ENCODE results near the gene C1orf226. TPM values are rescaled to one million over a fixed set of nuclear protein-coding genes. Genes with fewer than 3 reads are reported as not detected.

The C1orf226 gene
- total and polyA plus RNA-seq, 2 of the 4 experiments (the other 2 are of a cell fraction) = under 0.01 to 0.10 TPM

GRCh38 chr1:162365284-162366020, 16.1 kb upstream of the C1orf226 start:
- 93% methylated on average over 7 of the region's 10 CpGs; no CpG with 5 or more reads in 1 of the 2 experiments for WGBS, 2 experiments (ENCODE audit: extremely low coverage in 2 of 2, insufficient read length in 1 of 2)
- no peak overlapping the region for H3K4me3 ChIP-seq (ENCODE audit: insufficient read depth, low read depth, low read length)
- no peak overlapping the region for H3K23ac ChIP-seq (ENCODE audit: low read depth, low read length)
- H2AK9ac ChIP-seq (replicated peaks; ENCODE audit: low read depth, low read length, poor library complexity) = no peak overlapping the region
- H2BK120ac ChIP-seq (ENCODE audit: low read depth, low read length) = no peak overlapping the region
- H3K9ac ChIP-seq (ENCODE audit: low read depth, low read length) = no peak overlapping the region
- ATAC-seq (ENCODE audit: low read depth) (no peak), DNase-seq (no peak)
- ChIA-PET POLR2A (ENCODE audit: unreplicated experiment) (no interaction called here), CTCF (no interaction called here)
- no peak overlapping the region for H3K56ac ChIP-seq (ENCODE audit: extremely low read depth, insufficient read depth, low read length)
- H4K8ac ChIP-seq (ENCODE audit: low read depth in 2 of 2, low read length in 2 of 2) = no peak overlapping the region
- no peak overlapping the region for H3K27ac ChIP-seq (ENCODE audit: insufficient read depth, low read length)
- H2BK20ac ChIP-seq (ENCODE audit: low read depth, low read length) = no peak overlapping the region
- H3K18ac ChIP-seq (ENCODE audit: low read depth, low read length) = no peak overlapping the region
- H3K4me2 ChIP-seq (ENCODE audit: low read depth, low read length) = no peak overlapping the region
- no peaks in the 10 kb centered on the region for H3K4me1 ChIP-seq (ENCODE audit: control insufficient read depth, insufficient read depth, low read length)
- no TSS peak for BruUV-seq (replicated peaks)
- intact Hi-C loops (cut with micrococcal nuclease) = no loop called here
- in situ Hi-C loops (cut with MboI; ENCODE audit: low sequenced_read_pairs) = no loop called here
- no peaks in the 10 kb centered on the region; the same call in 1 of the 2 replicates for H3K9me1 ChIP-seq (ENCODE audit: insufficient read depth, low read length)
- H3K4ac ChIP-seq (ENCODE audit: low read depth, low read length) = no peak overlapping the region
- H3K9me3 ChIP-seq (ENCODE audit: control insufficient read depth, insufficient read depth, low read length) = no peaks in the 10 kb centered on the region
- no peak for TF ChIP-seq MAZ (IDR thresholded peaks at IDR 0.05; ENCODE audit: borderline replicate concordance, low read depth, low read length)
- TF ChIP-seq ELK1 (IDR thresholded peaks at IDR 0.05; ENCODE audit: borderline replicate concordance, low read depth, low read length) = no peak
- TF ChIP-seq RFX5 (IDR thresholded peaks at IDR 0.05; ENCODE audit: low read depth, low read length) = no peak
- no peak for TF ChIP-seq RAD21 (IDR thresholded peaks at IDR 0.05; ENCODE audit: low read length)
- TF ChIP-seq FOS (IDR thresholded peaks at IDR 0.05; ENCODE audit: low read depth, low read length) = no peak
- TF ChIP-seq MXI1 (IDR thresholded peaks at IDR 0.05; ENCODE audit: borderline replicate concordance, low read depth, low read length) = no peak
- TF ChIP-seq BHLHE40 (IDR thresholded peaks at IDR 0.05; ENCODE audit: low read depth, low read length) = no peak
- no peak for TF ChIP-seq POLR2A (IDR thresholded peaks at IDR 0.05; ENCODE audit: low read depth, low read length)
- TF ChIP-seq MAFK (IDR thresholded peaks at IDR 0.05; ENCODE audit: low read depth, low read length) = no peak
- no peak for TF ChIP-seq CHD1 (IDR thresholded peaks at IDR 0.05; ENCODE audit: low read depth, low read length)
- TF ChIP-seq SMC3 (IDR thresholded peaks at IDR 0.05; ENCODE audit: low read depth, low read length) = no peak
- TF ChIP-seq RCOR1 (IDR thresholded peaks at IDR 0.05; ENCODE audit: insufficient replicate concordance, low read length) = no peak
- no peak for TF ChIP-seq NFE2L2 (IDR thresholded peaks at IDR 0.05; ENCODE audit: low read depth, low read length)
- TF ChIP-seq, protein P1, sequence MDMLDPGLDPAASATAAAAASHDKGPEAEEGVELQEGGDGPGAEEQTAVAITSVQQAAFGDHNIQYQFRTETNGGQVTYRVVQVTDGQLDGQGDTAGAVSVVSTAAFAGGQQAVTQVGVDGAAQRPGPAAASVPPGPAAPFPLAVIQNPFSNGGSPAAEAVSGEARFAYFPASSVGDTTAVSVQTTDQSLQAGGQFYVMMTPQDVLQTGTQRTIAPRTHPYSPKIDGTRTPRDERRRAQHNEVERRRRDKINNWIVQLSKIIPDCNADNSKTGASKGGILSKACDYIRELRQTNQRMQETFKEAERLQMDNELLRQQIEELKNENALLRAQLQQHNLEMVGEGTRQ (IDR thresholded peaks at IDR 0.05; ENCODE audit: low read depth, low read length) = no peak
- dilution Hi-C loops (cut with HindIII; ENCODE audit: low sequenced_read_pairs, unreplicated experiment) = no loop called here
- no peak overlapping the region for H2AK5ac ChIP-seq (ENCODE audit: low read depth, low read length)
- H2AFZ ChIP-seq (replicated peaks; ENCODE audit: low read length, poor library complexity) = no peak overlapping the region
- H3K36me3 ChIP-seq (ENCODE audit: control insufficient read depth, insufficient read depth, low read length) = no peaks in the 10 kb centered on the region
- H3K79me1 ChIP-seq (ENCODE audit: low read depth in 1 of 2, low read length in 2 of 2) = no peaks in the 10 kb centered on the region
- no peak overlapping the region for H4K5ac ChIP-seq (ENCODE audit: low read depth, low read length)
- peaks cover 23% of the 10 kb centered on the region for H3K27me3 ChIP-seq (ENCODE audit: control insufficient read depth, insufficient read depth, low read length)
- no peaks in the 10 kb centered on the region for H4K20me1 ChIP-seq (ENCODE audit: insufficient read depth, low read length)
- no peak overlapping the region for H4K91ac ChIP-seq (ENCODE audit: insufficient read depth, low read depth, low read length)
- H2BK15ac ChIP-seq (ENCODE audit: low read depth, low read length) = no peak overlapping the region
- no peak overlapping the region for H2BK5ac ChIP-seq (ENCODE audit: low read depth, low read length, poor library complexity, severe bottlenecking)
- H3K14ac ChIP-seq (replicated peaks; ENCODE audit: low read depth, low read length) = no peak overlapping the region

Measured in IMR-90 (cell line).